Spleen (tissue), 7 donors: ENCODE measurements around the gene ME1.

Experiments used
- POLR2A ChIP-seq, 3 donors: fragments of 450-650 bp; IDR thresholded peaks; one replicate each; pipeline ENCODE4 v1.5.1; 2017; ENCODE audit warnings: antibody characterized with exemption in 3 of 3, mild to moderate bottlenecking in 1 of 3
- POLR2AphosphoS5 ChIP-seq, 3 donors: sonication (generic); formaldehyde crosslinking; IDR thresholded peaks; one replicate each; pipeline ENCODE4 v1.5.1; 2017; ENCODE audit warnings: antibody characterized with exemption in 3 of 3
- TF ChIP-seq, protein P1 (sequence below), 11 experiments: fragments of 200-600 bp in 7 of 11; fragments of 450-650 bp in 4 of 11; sonication (generic) in 4 of 11; IDR thresholded peaks in 8 of 11; conservative IDR thresholded peaks in 3 of 11; 1 replicate in 7 of 11; 2 replicates in 4 of 11; pipeline versions ENCODE4 v1.4.0 to v1.8.0; 2016 to 2021; ENCODE audit warnings: antibody characterized with exemption in 11 of 11, inconsistent platforms in 4 of 11, mild to moderate bottlenecking in 1 of 11
- donor health status: DM: no; HTN: no; CAD: no; lungs with moderate emphysema.
- donor health status: DM: no; HTN: no; CAD: no.
- donor health status: DM: no; HTN: no; CAD: no.

DNA sequence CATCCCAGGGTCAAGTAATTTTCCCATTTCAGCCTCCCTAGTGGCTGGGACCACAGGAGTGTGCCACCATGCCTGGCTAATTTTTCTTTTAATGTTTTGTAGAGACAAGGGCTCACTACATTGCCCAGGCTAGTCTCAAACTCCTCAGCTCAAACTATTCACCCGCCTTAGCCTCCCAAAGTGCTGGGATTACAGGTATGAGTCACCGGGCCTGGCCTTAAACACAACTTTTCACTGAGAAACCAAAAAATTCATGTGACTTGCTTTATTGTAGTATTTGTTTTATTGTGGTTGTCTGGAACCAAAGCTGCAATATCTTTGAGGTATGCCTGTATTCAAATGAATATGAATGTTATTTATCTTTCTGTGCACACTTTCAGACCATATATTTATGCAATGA, 165.5 kb downstream of the ME1 start:
- TF ChIP-seq, protein P1, sequence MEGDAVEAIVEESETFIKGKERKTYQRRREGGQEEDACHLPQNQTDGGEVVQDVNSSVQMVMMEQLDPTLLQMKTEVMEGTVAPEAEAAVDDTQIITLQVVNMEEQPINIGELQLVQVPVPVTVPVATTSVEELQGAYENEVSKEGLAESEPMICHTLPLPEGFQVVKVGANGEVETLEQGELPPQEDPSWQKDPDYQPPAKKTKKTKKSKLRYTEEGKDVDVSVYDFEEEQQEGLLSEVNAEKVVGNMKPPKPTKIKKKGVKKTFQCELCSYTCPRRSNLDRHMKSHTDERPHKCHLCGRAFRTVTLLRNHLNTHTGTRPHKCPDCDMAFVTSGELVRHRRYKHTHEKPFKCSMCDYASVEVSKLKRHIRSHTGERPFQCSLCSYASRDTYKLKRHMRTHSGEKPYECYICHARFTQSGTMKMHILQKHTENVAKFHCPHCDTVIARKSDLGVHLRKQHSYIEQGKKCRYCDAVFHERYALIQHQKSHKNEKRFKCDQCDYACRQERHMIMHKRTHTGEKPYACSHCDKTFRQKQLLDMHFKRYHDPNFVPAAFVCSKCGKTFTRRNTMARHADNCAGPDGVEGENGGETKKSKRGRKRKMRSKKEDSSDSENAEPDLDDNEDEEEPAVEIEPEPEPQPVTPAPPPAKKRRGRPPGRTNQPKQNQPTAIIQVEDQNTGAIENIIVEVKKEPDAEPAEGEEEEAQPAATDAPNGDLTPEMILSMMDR (IDR thresholded peaks at IDR 0.05 in 8 of 11, conservative IDR thresholded peaks at IDR 0.05 in 3 of 11): no peak
- no peak for TF ChIP-seq POLR2AphosphoS5 (IDR thresholded peaks at IDR 0.05)
- no peak for TF ChIP-seq POLR2A (IDR thresholded peaks at IDR 0.05)
